HG02588 (cell line): ENCODE measurements around the gene SYNDIG1.

Experiments
- ATAC-seq: cut with Tn5 transposase; IDR thresholded peaks from one replicate; pipeline ENCODE4 v1.9.1; 2021; ENCODE audit warnings: mild to moderate bottlenecking, moderate library complexity; ENCODE audit not compliant: unreplicated experiment

Gene SYNDIG1

GRCh38 chr20:24470746-24471582 is 1.5 kb downstream of the SYNDIG1 start:
- no peak for ATAC-seq

- ATAC-seq, result no peak
Observed at GRCh38 chr20:24472426-24472825, 3.0 kb downstream of the SYNDIG1 start.

- no peak for ATAC-seq
Observed at GRCh38 chr20:24473435-24474223, 4.2 kb downstream of the SYNDIG1 start.

- no peak for ATAC-seq
Observed at GRCh38 chr20:24477831-24478547, 8.6 kb downstream of the SYNDIG1 start.

- ATAC-seq, result no peak
Observed at GRCh38 chr20:24478584-24478983, 9.2 kb downstream of the SYNDIG1 start.

- no peak for ATAC-seq
Observed at GRCh38 chr20:24479106-24479505, 9.7 kb downstream of the SYNDIG1 start.

- no peak for ATAC-seq
Observed at GRCh38 chr20:24479595-24479994, 10.2 kb downstream of the SYNDIG1 start.

- ATAC-seq, result no peak
Observed at GRCh38 chr20:24480509-24480908, 11.1 kb downstream of the SYNDIG1 start.

- no peak for ATAC-seq
Observed at GRCh38 chr20:24481173-24481572, 11.7 kb downstream of the SYNDIG1 start.

- no peak for ATAC-seq
Observed at GRCh38 chr20:24483435-24484080, 14.1 kb downstream of the SYNDIG1 start.

- no peak for ATAC-seq
Observed at GRCh38 chr20:24484081-24484450, 14.6 kb downstream of the SYNDIG1 start.

- ATAC-seq, result no peak
Observed at GRCh38 chr20:24485981-24486380, 16.6 kb downstream of the SYNDIG1 start.

- no peak for ATAC-seq
Observed at GRCh38 chr20:24487240-24487639, 17.8 kb downstream of the SYNDIG1 start.

GRCh38 chr20:24487648-24488047 is 18.2 kb downstream of the SYNDIG1 start:
- ATAC-seq, result no peak

- ATAC-seq, result no peak
Observed at GRCh38 chr20:24488064-24488799, 18.8 kb downstream of the SYNDIG1 start.

- ATAC-seq, result no peak
Observed at GRCh38 chr20:24488800-24489175, 19.4 kb downstream of the SYNDIG1 start.

- no peak for ATAC-seq
Observed at GRCh38 chr20:24489193-24489592, 19.8 kb downstream of the SYNDIG1 start.

GRCh38 chr20:24489631-24490260 is 20.3 kb downstream of the SYNDIG1 start:
- ATAC-seq, result no peak

GRCh38 chr20:24490598-24490997 is 21.2 kb downstream of the SYNDIG1 start:
- no peak for ATAC-seq
